ENCODE results near the gene KLF16.

GRCh38 chr19:1889907-1890306 is 26.5 kb upstream of the KLF16 start:
- TF ChIP-seq CTCF (IDR thresholded peaks at IDR 0.05) (no peak), POLR2A (IDR thresholded peaks at IDR 0.05) (no peak)

Data from tibial nerve (tissue), 3 donors.